GM21360 (cell line): ENCODE measurements around the gene GLYATL3.

ENCODE experiments used
- ATAC-seq: cut with Tn5 transposase; IDR thresholded peaks from one replicate; pipeline ENCODE4 v1.9.1; 2021; ENCODE audit warnings: mild to moderate bottlenecking, moderate library complexity; ENCODE audit not compliant: unreplicated experiment

The GLYATL3 gene

GRCh38 chr6:49543087-49543858 lies 43.5 kb downstream of the GLYATL3 start:
- ATAC-seq = no peak

- ATAC-seq = no peak
These were observed 46.6 kb downstream of the GLYATL3 start for GRCh38 chr6:49546331-49546730.

GRCh38 chr6:49548613-49549304 lies 49.0 kb downstream of the GLYATL3 start:
- no peak for ATAC-seq

- no peak for ATAC-seq
These were observed 50.2 kb downstream of the GLYATL3 start for GRCh38 chr6:49549691-49550491.

GRCh38 chr6:49550492-49551077 lies 50.9 kb downstream of the GLYATL3 start, which contains the start of gene C6orf141:
Gene C6orf141 (plus strand): TSS chr6:49550668. CDS start chr6:49550793, 125 bp downstream.
- peak; percentile 69 for ATAC-seq

- peak; percentile 50 for ATAC-seq
These were observed 51.5 kb downstream of the GLYATL3 start for GRCh38 chr6:49551078-49551865.

- peak; percentile 58 for ATAC-seq
These were observed 52.1 kb downstream of the GLYATL3 start for GRCh38 chr6:49551866-49552129.

GRCh38 chr6:49552596-49552995 lies 52.9 kb downstream of the GLYATL3 start:
- no peak for ATAC-seq

GRCh38 chr6:49553384-49553783 lies 53.7 kb downstream of the GLYATL3 start:
- ATAC-seq = no peak

- no peak for ATAC-seq
These were observed 56.2 kb downstream of the GLYATL3 start for GRCh38 chr6:49555951-49556350.

GRCh38 chr6:49556429-49556837 lies 56.7 kb downstream of the GLYATL3 start:
- no peak for ATAC-seq

GRCh38 chr6:49557177-49557576 lies 57.5 kb downstream of the GLYATL3 start:
- no peak for ATAC-seq

GRCh38 chr6:49558238-49558637 lies 58.5 kb downstream of the GLYATL3 start:
- ATAC-seq = no peak

GRCh38 chr6:49563006-49563886 lies 63.5 kb downstream of the GLYATL3 start:
- ATAC-seq = no peak

GRCh38 chr6:49564552-49564951 lies 64.8 kb downstream of the GLYATL3 start:
- ATAC-seq = no peak

GRCh38 chr6:49565261-49565660 lies 65.5 kb downstream of the GLYATL3 start:
- no peak for ATAC-seq

- ATAC-seq = no peak
These were observed 66.1 kb downstream of the GLYATL3 start for GRCh38 chr6:49565855-49566254.

GRCh38 chr6:49570474-49571079 lies 70.9 kb downstream of the GLYATL3 start:
- ATAC-seq = no peak

GRCh38 chr6:49576618-49577017 lies 76.9 kb downstream of the GLYATL3 start:
- no peak for ATAC-seq
